Left ventricle myocardium inferior (tissue), 1 donor: ENCODE results near the gene LENEP. TPM values are rescaled to one million over a fixed set of nuclear protein-coding genes. Genes with fewer than 3 reads are reported as not detected.

ENCODE experiments used
- DNase-seq: peaks from one replicate; pipeline ENCODE4 v3.0.0-alpha.2; 2020
- H3K27ac ChIP-seq: fragments of 200-600 bp; replicated peaks from 2 replicates; pipeline ENCODE4 v1.8.0; 2021
- H3K27me3 ChIP-seq: fragments of 200-600 bp; 2 replicates; pipeline ENCODE4 v1.8.0; 2021; ENCODE audit warnings: low read depth
- H3K36me3 ChIP-seq: fragments of 200-600 bp; 2 replicates; pipeline ENCODE4 v1.8.0; 2021
- H3K4me1 ChIP-seq: fragments of 200-600 bp; 2 replicates; pipeline ENCODE4 v1.8.0; 2021
- H3K4me3 ChIP-seq: fragments of 200-600 bp; 2 replicates; pipeline ENCODE4 v1.8.0; 2021; ENCODE audit warnings: mild to moderate bottlenecking, moderate library complexity
- H3K9me3 ChIP-seq: fragments of 200-600 bp; replicated peaks from 2 replicates; pipeline ENCODE4 v1.8.0; 2021
- CTCF ChIP-seq: fragments of 200-600 bp; IDR thresholded peaks from 2 replicates; pipeline ENCODE4 v1.8.0; 2021; ENCODE audit warnings: antibody characterized with exemption, mild to moderate bottlenecking, borderline replicate concordance
- intact Hi-C: fragments of 100-400 bp; cut with micrococcal nuclease; formaldehyde crosslinking; loops from one replicate; pipeline ENCODE4 v1.11.0; 2022
- total RNA-seq: library from RNA; stranded (reverse); fragmentation: NEBNext Ultra II Directional; extraction: Animal tissue kit (Norgen Biotek cat#: 25700); gene quantifications from one replicate; pipeline ENCODE4 v1.2.1, GENCODE V29; 2021
- donor health status: DM: no; HTN: yes; CAD: no; lungs with severe emphysema.

Gene LENEP
- total RNA-seq, 1 donor from 2014 or later = not detected

GRCh38 chr1:155002464-155003226, 9.3 kb downstream of the LENEP start, which contains the start of gene ZBTB7B:
Gene ZBTB7B, plus strand, starts transcription at chr1:155002802. Its CDS starts 11,859 bp downstream, at chr1:155014661.
- Histone ChIP-seq H3K27me3 (no peaks in the 10 kb centered on the region), H3K36me3 (no peaks in the 10 kb centered on the region), H3K9me3 (no peaks in the 10 kb centered on the region), H3K4me3 (peak within 1 kb of the TSS; percentile 95), H3K27ac (peak within 1 kb of the TSS; percentile 95), H3K4me1 (peaks cover 80% of the 10 kb centered on the region)
- TF ChIP-seq CTCF = no peak
- intact Hi-C loops = no loop called here
- DNase-seq = no peak

- H3K27ac ChIP-seq = peak overlapping the region; percentile 95
- no peaks in the 10 kb centered on the region for H3K27me3 ChIP-seq
- H3K9me3 ChIP-seq = no peaks in the 10 kb centered on the region
- no peak for TF ChIP-seq CTCF
- no peaks in the 10 kb centered on the region for H3K36me3 ChIP-seq
- intact Hi-C loops = no loop called here
- H3K4me1 ChIP-seq = peaks cover 87% of the 10 kb centered on the region
- peak overlapping the region; percentile 95 for H3K4me3 ChIP-seq
- no peak for DNase-seq
Measured at GRCh38 chr1:155003227-155003765, 9.9 kb downstream of the LENEP start.

GRCh38 chr1:155003766-155004351, 10.5 kb downstream of the LENEP start:
- no peaks in the 10 kb centered on the region for H3K36me3 ChIP-seq
- H3K4me3 ChIP-seq = peak overlapping the region; percentile 95
- DNase-seq = peak; percentile 80
- H3K27ac ChIP-seq = peak overlapping the region; percentile 95
- intact Hi-C loops = no loop called here
- no peaks in the 10 kb centered on the region for H3K27me3 ChIP-seq
- H3K4me1 ChIP-seq = peaks cover 89% of the 10 kb centered on the region
- no peaks in the 10 kb centered on the region for H3K9me3 ChIP-seq
- TF ChIP-seq CTCF = no peak

- no peaks in the 10 kb centered on the region for H3K9me3 ChIP-seq
- no peak for TF ChIP-seq CTCF
- H3K4me3 ChIP-seq = peak overlapping the region; percentile 95
- H3K27me3 ChIP-seq = no peaks in the 10 kb centered on the region
- no peak for DNase-seq
- no peaks in the 10 kb centered on the region for H3K36me3 ChIP-seq
- intact Hi-C loops = no loop called here
- H3K4me1 ChIP-seq = peaks cover 89% of the 10 kb centered on the region
- peak overlapping the region; percentile 95 for H3K27ac ChIP-seq
Measured at GRCh38 chr1:155004352-155005075, 11.1 kb downstream of the LENEP start.
